Suppressor macrophage treated with lipopolysaccharide for 1 hour (primary cell): Measurements from ENCODE around the gene FAM98A.

Experiments
- DNase-seq, 3 donors: peaks; one replicate each; pipeline ENCODE4 v3.0.0-alpha.2; 2020 to 2022

The FAM98A gene

GRCh38 chr2:33595385-33595784 is 3.7 kb downstream of the FAM98A start:
- no peak for DNase-seq

DNA sequence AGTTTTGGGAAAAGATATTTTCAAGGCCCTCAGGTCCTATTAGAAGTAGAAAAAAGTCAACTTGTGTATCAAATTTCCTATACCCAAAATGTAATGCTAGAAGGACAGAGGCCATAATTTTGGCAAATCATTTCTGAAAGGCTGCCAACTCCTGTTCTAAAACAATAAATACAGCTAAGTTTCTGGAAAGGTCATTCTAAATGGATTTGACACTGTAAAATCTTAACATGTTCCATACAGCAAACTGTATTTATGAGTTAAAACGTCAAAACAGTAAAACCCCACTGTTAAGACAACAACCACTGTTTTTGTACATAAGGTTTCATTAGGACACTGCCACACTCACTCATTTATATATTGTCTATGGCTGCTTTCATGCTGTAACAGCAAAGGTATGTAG is 9.7 kb downstream of the FAM98A start:
- no peak for DNase-seq

- no peak for DNase-seq
Observed at GRCh38 chr2:33588232-33588631, 10.9 kb downstream of the FAM98A start.

- no peak for DNase-seq
Observed at GRCh38 chr2:33586766-33587165, 12.3 kb downstream of the FAM98A start.

DNA sequence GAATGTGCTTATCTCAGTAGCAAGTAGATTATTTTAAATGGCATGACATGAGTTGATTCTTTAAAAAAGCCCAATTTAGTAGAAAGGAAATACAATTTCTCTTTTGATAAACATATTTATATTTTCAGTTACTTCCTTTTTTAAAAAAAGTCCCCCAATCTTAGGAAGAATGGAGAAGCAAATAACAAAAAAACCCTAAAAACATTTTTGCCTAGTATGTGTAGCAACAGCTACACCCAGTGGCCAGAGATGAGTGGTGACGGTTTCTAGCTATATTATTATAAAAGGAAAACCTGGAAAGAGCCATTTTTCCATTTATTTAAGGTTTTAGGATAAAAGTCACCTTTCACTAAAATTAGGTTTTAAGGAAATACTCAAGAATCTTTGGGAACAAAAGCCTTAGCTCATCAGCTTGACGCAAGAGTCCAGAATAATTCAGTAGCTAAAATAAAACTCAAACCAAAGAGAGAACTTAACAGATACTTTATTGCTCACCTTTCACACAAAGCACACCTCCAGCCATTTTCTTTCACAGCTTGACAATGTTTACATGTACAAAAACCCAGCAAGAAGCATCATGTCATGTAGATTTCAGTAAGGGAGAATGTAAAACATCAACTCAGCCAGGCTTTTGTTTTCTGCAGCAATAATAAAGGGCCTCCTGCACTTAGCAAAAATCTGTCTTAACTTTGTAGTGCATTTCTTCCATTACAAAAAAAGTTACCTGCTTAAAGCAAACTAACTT is 15.7 kb downstream of the FAM98A start:
- peak; percentile 71 to 86 (median 84) for DNase-seq

DNA sequence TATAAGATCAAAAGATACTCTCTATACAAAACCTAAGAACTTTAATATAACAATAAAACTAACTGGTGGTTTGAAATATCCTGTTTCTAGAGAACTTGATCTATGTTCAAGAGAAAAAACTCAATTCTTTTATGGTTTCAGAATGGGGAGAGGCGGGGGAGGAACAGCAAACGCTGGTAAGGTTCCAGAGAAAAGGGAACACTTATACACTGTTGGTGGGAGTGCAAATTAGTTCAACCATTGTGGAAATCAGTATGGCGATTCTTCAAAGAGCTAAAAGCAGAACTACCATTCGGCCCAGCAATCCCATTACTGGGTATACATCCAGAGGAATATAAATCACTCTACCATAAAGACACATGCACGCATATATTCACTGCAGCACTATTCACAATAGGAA is 17.2 kb downstream of the FAM98A start:
- peak; percentile 15 to 48 (median 33) for DNase-seq

GRCh38 chr2:33579227-33579626 is 19.9 kb downstream of the FAM98A start:
- DNase-seq = no peak

DNA sequence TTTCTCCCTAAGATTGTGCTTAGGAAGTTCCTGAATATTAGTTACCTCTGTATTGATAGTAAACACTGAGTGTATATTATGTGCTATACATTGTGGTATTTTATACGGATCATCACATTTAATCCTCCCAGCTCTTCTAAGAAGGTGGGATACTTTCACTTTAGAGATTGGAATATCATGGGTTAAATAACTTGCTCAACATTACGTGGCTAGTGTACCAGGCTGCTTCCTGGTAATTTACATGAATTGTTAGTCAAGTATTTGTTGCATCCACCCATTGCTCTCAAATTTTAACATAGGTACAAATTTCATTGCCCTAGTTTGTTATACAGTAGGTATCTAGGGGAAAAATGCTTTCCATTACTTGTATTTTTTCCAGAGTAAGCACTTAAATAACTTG is 21.4 kb downstream of the FAM98A start:
- no peak for DNase-seq

DNA sequence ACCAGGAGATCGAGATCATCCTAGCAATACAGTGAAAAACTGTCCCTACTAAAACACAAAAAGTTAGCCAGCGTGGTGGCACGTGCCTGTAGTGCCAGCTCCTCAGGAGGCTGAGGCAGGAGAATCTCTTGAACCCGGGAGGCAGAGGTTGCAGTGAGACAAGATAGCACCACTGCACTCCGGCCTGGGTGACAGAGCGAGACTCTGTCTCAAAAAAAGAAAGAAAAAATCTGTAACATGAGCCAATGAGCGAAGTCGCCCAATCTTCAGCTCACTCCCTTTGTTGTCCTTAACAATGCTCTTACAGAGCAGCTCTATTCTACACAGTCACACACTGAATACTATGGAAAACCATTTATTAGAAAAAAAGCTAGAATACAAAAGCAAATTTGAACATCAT is 22.0 kb downstream of the FAM98A start:
- DNase-seq = no peak

DNA sequence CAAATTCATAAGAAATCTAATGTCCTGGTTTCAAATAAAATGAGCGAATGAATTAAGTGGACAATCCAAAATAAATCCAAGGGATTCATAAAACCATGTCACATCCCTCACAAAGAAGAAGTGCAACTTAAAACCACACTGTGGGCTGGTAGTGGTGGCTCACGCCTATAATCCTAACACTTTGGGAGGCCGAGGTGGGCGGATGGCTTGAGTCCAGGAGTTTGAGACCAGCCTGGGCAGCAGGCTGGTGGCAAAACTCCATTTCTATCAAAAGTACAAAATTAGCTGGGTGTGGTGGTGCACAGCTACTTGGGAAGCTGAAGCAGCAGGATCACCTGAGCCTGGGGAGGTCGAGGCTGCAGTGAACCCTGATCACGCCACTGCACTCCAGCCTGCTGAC is 25.4 kb downstream of the FAM98A start:
- DNase-seq = no peak

DNA sequence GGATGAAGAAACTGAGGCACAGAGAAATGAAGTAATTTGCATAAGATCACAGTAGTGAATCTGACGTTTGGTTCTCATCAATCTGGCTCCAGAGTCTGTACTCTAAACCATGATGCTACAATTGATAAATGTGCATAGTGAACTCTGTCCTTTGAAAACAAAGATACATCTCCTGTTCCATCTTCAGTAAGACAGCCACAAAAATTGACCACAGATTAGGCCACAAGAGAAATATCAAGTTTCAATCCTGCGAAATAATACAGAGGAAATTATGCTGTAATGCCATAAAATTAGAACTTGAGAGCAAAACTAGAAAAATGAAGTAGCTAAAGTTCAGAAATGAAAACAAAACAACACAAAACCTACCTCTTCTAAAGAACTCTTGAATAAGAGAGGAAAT is 28.4 kb downstream of the FAM98A start:
- no peak for DNase-seq

GRCh38 chr2:33561872-33562271 is 37.2 kb downstream of the FAM98A start:
- DNase-seq = no peak

- no peak for DNase-seq
Observed at GRCh38 chr2:33560017-33560416, 39.1 kb downstream of the FAM98A start.

- DNase-seq = no peak
Observed at GRCh38 chr2:33559328-33559727, 39.8 kb downstream of the FAM98A start.

DNA sequence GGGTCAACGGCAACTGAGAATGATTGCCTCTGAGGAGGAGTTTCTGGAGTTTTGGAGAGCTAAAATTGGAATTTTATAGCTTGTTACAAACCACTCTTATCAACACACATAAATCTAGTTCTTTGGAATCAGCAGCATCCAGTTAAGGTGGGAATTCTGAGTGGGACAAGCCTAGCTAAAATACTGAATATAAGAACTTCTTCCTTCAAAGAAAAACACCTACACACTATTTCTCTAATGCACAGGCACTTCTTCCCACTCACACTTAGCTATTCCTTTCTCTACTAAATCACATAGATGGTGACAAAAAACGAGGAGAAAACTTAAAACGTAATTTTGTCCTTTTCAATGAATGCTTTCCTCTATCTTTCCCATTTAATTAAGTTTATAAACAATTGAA is 43.4 kb downstream of the FAM98A start:
- DNase-seq = peak in 1 of 3 donors; percentile 10

- DNase-seq = peak; percentile 72 to 81 (median 73)
Observed at GRCh38 chr2:33552758-33553461, 46.2 kb downstream of the FAM98A start.

DNA sequence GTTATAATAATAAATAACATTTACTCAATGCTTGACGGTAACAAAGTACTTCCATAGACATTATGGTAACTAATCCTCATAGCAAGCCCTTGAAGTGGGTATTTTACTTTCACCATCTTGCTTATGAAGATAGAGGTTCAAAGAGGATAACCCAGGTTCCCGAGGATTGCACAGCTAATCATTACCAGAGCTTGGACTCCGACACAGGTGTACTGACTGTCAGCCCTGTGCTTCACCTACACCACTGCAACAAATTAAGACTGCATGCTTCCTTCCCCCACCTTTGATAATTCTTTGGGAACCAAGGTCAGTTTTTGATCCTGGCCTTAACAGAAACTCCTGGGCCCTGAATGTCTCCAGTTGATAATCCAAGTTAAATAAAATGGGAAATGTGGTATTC is 48.9 kb downstream of the FAM98A start:
- no peak for DNase-seq

DNA sequence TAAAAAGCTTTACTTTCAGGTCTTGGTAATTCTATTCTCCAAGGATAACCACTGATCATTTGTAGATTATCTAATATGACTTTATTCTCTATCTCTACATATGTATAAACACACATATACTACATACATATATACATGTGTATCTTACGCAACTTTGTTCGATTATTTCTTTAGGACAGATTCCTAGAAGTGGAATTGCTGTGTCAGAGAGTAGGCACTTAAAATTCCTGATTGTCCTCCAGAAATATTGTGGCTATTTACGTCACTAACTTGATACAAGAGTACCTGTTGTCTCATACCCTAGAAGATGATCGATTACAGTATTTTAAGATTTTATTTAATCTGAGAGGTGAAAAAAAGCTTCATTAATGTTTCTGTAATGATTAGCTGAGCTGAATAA is 57.9 kb downstream of the FAM98A start:
- DNase-seq = no peak

GRCh38 chr2:33535421-33535820 is 63.7 kb downstream of the FAM98A start:
- no peak for DNase-seq
